GM12864 (cell line): ENCODE measurements around the gene ARHGAP45.
A peak's percentile ranks its signal among the peaks of the same experiment; 100 is the strongest.

Experiments
- DNase-seq: peaks from one replicate; pipeline ENCODE4 v3.0.0-alpha.2; 2011; ENCODE audit warnings: low read depth
- H3K4me3 ChIP-seq: 2 replicates; pipeline ENCODE4 v1.5.1; 2011; ENCODE audit warnings: mild to moderate bottlenecking, low read depth, low read length, control low read depth
- CTCF ChIP-seq: IDR thresholded peaks from 2 replicates; pipeline ENCODE4 v1.5.1; 2011; ENCODE audit warnings: low read depth, mild to moderate bottlenecking, moderate library complexity, low read length, control low read depth, inconsistent platforms; ENCODE audit errors: missing control alignments

The ARHGAP45 gene

GRCh38 chr19:1060689-1061088 is 6.3 kb upstream of the ARHGAP45 start:
- TF ChIP-seq CTCF: no peak
- H3K4me3 ChIP-seq: no peak overlapping the region
- DNase-seq: no peak

GRCh38 chr19:1061987-1062386 is 5.0 kb upstream of the ARHGAP45 start:
- H3K4me3 ChIP-seq: no peak overlapping the region
- TF ChIP-seq CTCF: no peak

GRCh38 chr19:1062387-1063029 is 4.5 kb upstream of the ARHGAP45 start:
- no peak for DNase-seq
- TF ChIP-seq CTCF: no peak
- H3K4me3 ChIP-seq: no peak overlapping the region

More at GRCh38 chr19:1061987-1062386, 5.0 kb upstream of the ARHGAP45 start:
- no peak for DNase-seq

- peak; percentile 77 for DNase-seq
- no peak overlapping the region for H3K4me3 ChIP-seq
- no peak for TF ChIP-seq CTCF
These were observed 3.7 kb upstream of the ARHGAP45 start for GRCh38 chr19:1063030-1063908.

GRCh38 chr19:1063909-1064660 is 2.9 kb upstream of the ARHGAP45 start:
- TF ChIP-seq CTCF: no peak
- no peak for DNase-seq
- H3K4me3 ChIP-seq: no peak overlapping the region

- peak; percentile 91 for TF ChIP-seq CTCF
- no peak overlapping the region for H3K4me3 ChIP-seq
- no peak for DNase-seq
These were observed 2.0 kb upstream of the ARHGAP45 start for GRCh38 chr19:1064661-1065605.
